ENCODE results near the gene SSH3. TPM values are rescaled to one million over a fixed set of nuclear protein-coding genes. Genes with fewer than 3 reads are reported as not detected.

SSH3 gene
- total RNA-seq, 3 donors from 2014 or later, result 28.8 to 55.2 (median 34.4) TPM

DNA sequence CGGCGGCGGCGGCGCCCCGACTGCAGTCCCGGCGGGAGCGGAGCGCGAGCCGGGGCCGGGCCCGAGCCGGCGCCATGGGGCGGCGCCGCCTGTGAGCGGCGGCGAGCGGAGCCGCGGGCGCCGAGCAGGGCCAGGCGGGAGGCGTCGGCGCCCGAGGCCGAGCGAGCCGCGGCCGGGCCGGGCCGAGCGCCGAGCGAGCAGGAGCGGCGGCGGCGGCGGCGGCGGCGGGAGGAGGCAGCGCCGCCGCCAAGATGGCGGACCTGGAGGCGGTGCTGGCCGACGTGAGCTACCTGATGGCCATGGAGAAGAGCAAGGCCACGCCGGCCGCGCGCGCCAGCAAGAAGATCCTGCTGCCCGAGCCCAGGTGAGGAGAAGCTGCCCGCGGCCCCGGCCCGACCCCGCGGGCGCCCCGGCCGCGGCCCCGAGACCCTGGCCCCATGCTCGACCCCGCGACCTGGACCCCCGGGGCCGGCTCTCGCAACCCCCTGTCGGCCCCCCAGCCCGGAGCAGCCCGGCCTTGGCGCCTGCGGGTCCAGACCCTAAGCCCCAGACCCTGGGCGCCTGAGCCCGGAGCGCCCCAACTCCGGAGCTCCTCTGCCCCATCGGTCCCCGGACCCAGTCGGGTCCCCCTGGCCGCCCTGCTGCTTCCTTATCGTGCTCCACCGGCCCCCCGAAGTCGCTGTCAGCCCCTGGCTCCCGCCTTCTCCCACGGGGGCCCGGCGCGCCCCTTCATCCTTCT lies 36.7 kb upstream of the SSH3 start, which contains the start of gene GRK2:
Gene GRK2 (plus strand): TSS at position 25 of the 739 bp plus-strand sequence. CDS start 227 bp downstream, at position 252.
- Histone ChIP-seq H3K36me3 (no peaks in the 10 kb centered on the region), H3K9me3 (no peaks in the 10 kb centered on the region), H3K4me3 (peak within 1 kb of the TSS; percentile 94 to 99 (median 96)), H3K4me1 (peaks cover 19 to 55% of the 10 kb centered on the region in 2 donors), H3K27ac (peak within 1 kb of the TSS; percentile 86 to 92), H3K27me3 (no peaks in the 10 kb centered on the region)
- TF ChIP-seq, protein P1, sequence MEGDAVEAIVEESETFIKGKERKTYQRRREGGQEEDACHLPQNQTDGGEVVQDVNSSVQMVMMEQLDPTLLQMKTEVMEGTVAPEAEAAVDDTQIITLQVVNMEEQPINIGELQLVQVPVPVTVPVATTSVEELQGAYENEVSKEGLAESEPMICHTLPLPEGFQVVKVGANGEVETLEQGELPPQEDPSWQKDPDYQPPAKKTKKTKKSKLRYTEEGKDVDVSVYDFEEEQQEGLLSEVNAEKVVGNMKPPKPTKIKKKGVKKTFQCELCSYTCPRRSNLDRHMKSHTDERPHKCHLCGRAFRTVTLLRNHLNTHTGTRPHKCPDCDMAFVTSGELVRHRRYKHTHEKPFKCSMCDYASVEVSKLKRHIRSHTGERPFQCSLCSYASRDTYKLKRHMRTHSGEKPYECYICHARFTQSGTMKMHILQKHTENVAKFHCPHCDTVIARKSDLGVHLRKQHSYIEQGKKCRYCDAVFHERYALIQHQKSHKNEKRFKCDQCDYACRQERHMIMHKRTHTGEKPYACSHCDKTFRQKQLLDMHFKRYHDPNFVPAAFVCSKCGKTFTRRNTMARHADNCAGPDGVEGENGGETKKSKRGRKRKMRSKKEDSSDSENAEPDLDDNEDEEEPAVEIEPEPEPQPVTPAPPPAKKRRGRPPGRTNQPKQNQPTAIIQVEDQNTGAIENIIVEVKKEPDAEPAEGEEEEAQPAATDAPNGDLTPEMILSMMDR (IDR thresholded peaks at IDR 0.05), result no peak
- no peak for TF ChIP-seq POLR2AphosphoS5 (IDR thresholded peaks at IDR 0.05)
- DNase-seq (ENCODE audit: low spot score in 2 of 2), result no peak
- intact Hi-C loops (cut with DNase I; ENCODE audit: low total_unique reads), result no loop called here

DNA sequence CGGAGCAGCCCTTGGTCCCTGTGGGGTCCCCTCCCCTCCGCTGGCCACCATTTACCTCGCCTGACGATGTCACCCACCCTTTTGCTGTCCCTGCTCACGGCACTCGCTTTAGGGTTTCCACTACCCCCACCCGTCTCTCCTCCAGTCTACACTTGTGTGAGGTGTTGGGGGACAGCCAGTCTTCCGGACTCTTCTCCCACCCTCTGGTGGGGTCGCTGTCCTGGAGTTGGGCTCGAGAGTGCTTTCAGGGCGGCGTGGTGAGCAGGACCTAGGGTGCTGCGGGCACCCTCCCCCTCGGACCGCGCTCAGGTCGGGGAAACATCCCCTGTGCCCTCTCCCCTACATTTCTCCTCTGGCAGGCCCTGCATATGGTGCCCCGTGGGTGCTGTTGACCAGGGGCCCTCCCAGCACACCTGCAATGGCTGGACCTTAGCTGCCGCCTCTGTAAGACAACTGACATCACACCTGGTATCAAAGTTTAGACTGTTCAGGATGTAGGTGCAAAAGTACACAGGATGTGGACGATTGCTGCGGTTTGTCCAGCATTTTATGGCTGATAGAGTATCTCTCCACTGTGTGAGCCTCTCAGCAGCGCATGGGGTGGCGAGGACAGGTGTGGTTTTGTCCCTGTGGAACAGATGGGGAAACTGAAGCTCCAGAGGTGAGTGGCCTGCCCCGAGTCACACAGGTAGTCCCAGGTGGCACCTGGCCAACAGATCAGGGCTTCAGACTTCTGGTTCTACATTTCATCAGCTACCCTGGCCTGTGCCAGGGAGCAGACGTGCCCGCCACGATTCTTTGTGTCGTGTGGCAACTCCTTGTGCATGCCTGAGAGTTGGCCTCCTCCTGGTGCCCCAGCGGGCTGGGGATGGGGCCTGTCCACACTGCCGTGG lies 35.9 kb upstream of the SSH3 start:
- Histone ChIP-seq H3K9me3 (no peaks in the 10 kb centered on the region), H3K4me3 (peak overlapping the region; percentile 94 to 99 (median 96)), H3K36me3 (no peaks in the 10 kb centered on the region), H3K27me3 (no peaks in the 10 kb centered on the region), H3K4me1 (peaks cover 23 to 55% of the 10 kb centered on the region in 2 donors), H3K27ac (peak overlapping the region; percentile 86 to 92)
- intact Hi-C loops (cut with DNase I; ENCODE audit: low total_unique reads), result loop anchor here (2.0 kb wide), 1 partner anchor 57 kb away; no protein-coding TSS in a partner anchor
- TF ChIP-seq POLR2AphosphoS5 (IDR thresholded peaks at IDR 0.05), result no peak
- TF ChIP-seq, protein P1 (IDR thresholded peaks at IDR 0.05), result no peak
- TF ChIP-seq POLR2A (IDR thresholded peaks at IDR 0.05), result no peak
- DNase-seq (ENCODE audit: low spot score in 2 of 2), result no peak

DNA sequence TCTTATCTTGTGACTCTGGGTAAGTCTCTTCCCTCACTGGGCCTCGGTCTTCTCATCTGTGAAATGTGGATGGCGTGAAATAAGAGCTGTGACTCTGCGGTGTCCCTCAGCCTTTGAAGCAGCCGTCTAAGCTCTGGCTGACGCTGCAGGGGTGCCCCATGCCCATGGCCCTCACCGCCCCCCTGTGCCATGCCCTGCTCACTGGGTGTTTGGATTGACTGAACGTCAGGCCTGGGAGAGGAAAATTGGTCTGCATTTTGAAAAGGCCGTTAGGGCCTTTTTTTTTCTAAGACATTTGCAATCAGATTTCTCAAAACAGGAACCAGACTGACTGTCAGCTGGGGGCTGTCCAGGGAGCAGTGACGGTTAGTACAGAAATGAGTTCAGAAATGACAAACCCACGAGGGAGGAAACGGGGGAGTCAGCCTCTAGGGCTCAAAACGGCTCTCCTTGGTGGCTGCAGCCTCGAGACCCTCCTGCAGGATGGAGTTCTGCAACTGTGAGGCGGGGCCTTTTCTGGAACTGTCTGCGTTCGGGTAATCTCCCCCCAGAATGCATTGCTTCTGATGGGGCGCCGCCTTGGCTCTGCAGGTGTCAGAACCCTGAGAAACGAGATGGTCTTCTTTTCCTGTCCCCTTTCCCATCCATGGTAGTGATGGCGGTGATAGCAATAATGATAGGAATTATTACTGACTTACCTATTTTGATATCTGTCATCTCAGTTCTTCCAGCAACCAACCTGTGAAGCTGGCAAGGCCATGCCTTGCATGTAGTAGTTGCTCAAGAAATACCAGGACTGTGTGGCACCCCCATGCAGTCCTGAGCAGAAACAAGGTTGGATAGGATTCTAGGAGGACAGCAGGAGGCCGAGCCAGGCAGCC lies 35.0 kb upstream of the SSH3 start:
- peak overlapping the region; percentile 86 to 92 for H3K27ac ChIP-seq
- H3K27me3 ChIP-seq, result no peaks in the 10 kb centered on the region
- intact Hi-C loops (cut with DNase I; ENCODE audit: low total_unique reads), result loop anchor here (2.0 kb wide), 1 partner anchor 56 kb away; no protein-coding TSS in a partner anchor
- peak overlapping the region; percentile 94 to 99 (median 96) for H3K4me3 ChIP-seq
- no peaks in the 10 kb centered on the region for H3K9me3 ChIP-seq
- no peak for TF ChIP-seq POLR2A (IDR thresholded peaks at IDR 0.05)
- no peak for TF ChIP-seq POLR2AphosphoS5 (IDR thresholded peaks at IDR 0.05)
- TF ChIP-seq, protein P1 (IDR thresholded peaks at IDR 0.05), result no peak
- H3K36me3 ChIP-seq, result no peaks in the 10 kb centered on the region
- no peak for DNase-seq (ENCODE audit: low spot score in 2 of 2)
- H3K4me1 ChIP-seq, result peaks cover 29 to 55% of the 10 kb centered on the region in 2 donors

DNA sequence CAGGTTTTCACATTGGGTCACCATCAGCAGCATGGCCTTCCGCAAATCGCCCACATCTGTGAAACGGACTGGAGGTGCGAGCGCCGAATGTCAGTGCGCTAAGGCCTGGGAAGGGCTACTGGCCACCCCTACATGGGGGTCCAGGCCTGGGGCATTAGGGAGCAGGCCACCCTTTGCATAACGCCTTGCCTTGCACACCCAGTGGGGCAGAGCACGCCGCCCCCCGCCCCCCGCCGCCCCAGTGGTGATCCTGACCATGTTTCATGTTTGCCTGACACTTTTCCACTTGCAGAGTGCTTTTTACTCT lies 34.4 kb upstream of the SSH3 start:
- DNase-seq (ENCODE audit: low spot score in 2 of 2), result no peak
- Histone ChIP-seq H3K36me3 (no peaks in the 10 kb centered on the region), H3K4me1 (peaks cover 34 to 58% of the 10 kb centered on the region in 2 donors), H3K27ac (peak overlapping the region; percentile 74 to 92), H3K9me3 (no peaks in the 10 kb centered on the region), H3K4me3 (peak overlapping the region; percentile 5 to 99 (median 7)), H3K27me3 (no peaks in the 10 kb centered on the region)
- TF ChIP-seq, protein P1 (IDR thresholded peaks at IDR 0.05), result no peak
- TF ChIP-seq POLR2AphosphoS5 (IDR thresholded peaks at IDR 0.05), result no peak
- TF ChIP-seq POLR2A (IDR thresholded peaks at IDR 0.05), result no peak
- intact Hi-C loops (cut with DNase I; ENCODE audit: low total_unique reads), result loop anchor here (2.0 kb wide), 1 partner anchor 56 kb away; no protein-coding TSS in a partner anchor

Measured in breast epithelium (tissue), 4 donors.